Measurements from ENCODE around the gene KRTAP9-7.

The KRTAP9-7 gene

GRCh38 chr17:41271858-41272257 is 3.6 kb upstream of the KRTAP9-7 start:
- H3K27ac ChIP-seq, result no peak overlapping the region
- no peak for TF ChIP-seq Cebpa-rat (IDR thresholded peaks at IDR 0.05)
- no peaks in the 10 kb centered on the region for H3K4me1 ChIP-seq
- no peaks in the 10 kb centered on the region for H3K9me3 ChIP-seq
- no peaks in the 10 kb centered on the region for H3K27me3 ChIP-seq
- H4K20me1 ChIP-seq, result no peaks in the 10 kb centered on the region
- H3K9ac ChIP-seq, result no peak overlapping the region
- no peaks in the 10 kb centered on the region for H3K36me3 ChIP-seq
- H3K4me2 ChIP-seq, result no peak overlapping the region
- no peak overlapping the region for H3K4me3 ChIP-seq

- no peak overlapping the region for H3K4me2 ChIP-seq
- no peak overlapping the region for H3K4me3 ChIP-seq
- TF ChIP-seq Cebpa-rat (IDR thresholded peaks at IDR 0.05), result no peak
- H3K9ac ChIP-seq, result no peak overlapping the region
- no peaks in the 10 kb centered on the region for H3K4me1 ChIP-seq
- no peaks in the 10 kb centered on the region for H3K9me3 ChIP-seq
- H4K20me1 ChIP-seq, result no peaks in the 10 kb centered on the region
- H3K27me3 ChIP-seq, result no peaks in the 10 kb centered on the region
- no peaks in the 10 kb centered on the region for H3K36me3 ChIP-seq
- H3K27ac ChIP-seq, result no peak overlapping the region
These were observed 2.9 kb downstream of the KRTAP9-7 start for GRCh38 chr17:41278176-41278955.

GRCh38 chr17:41284043-41284442 is 8.5 kb downstream of the KRTAP9-7 start:
- H3K4me1 ChIP-seq, result no peaks in the 10 kb centered on the region
- H3K27me3 ChIP-seq, result no peaks in the 10 kb centered on the region
- no peaks in the 10 kb centered on the region for H3K36me3 ChIP-seq
- no peak overlapping the region for H3K4me2 ChIP-seq
- no peak overlapping the region for H3K9ac ChIP-seq
- no peak overlapping the region for H3K27ac ChIP-seq
- H3K4me3 ChIP-seq, result no peak overlapping the region
- H3K9me3 ChIP-seq, result no peaks in the 10 kb centered on the region
- H4K20me1 ChIP-seq, result no peaks in the 10 kb centered on the region
- no peak for TF ChIP-seq Cebpa-rat (IDR thresholded peaks at IDR 0.05)

- no peak overlapping the region for H3K27ac ChIP-seq
- no peak overlapping the region for H3K4me2 ChIP-seq
- no peaks in the 10 kb centered on the region for H3K36me3 ChIP-seq
These were observed 9.0 kb downstream of the KRTAP9-7 start for GRCh38 chr17:41284546-41284945.

GRCh38 chr17:41287050-41287449 is 11.6 kb downstream of the KRTAP9-7 start:
- Histone ChIP-seq H3K9me3 (no peaks in the 10 kb centered on the region), H3K27me3 (no peaks in the 10 kb centered on the region), H3K27ac (no peak overlapping the region), H3K4me1 (no peaks in the 10 kb centered on the region), H3K9ac (no peak overlapping the region), H3K36me3 (no peaks in the 10 kb centered on the region), H3K4me2 (no peak overlapping the region), H4K20me1 (no peaks in the 10 kb centered on the region), H3K4me3 (no peak overlapping the region)
- no peak for TF ChIP-seq Cebpa-rat (IDR thresholded peaks at IDR 0.05)

More at GRCh38 chr17:41284546-41284945, 9.0 kb downstream of the KRTAP9-7 start:
- Histone ChIP-seq H3K9ac (no peak overlapping the region), H3K4me3 (no peak overlapping the region), H3K4me1 (no peaks in the 10 kb centered on the region), H4K20me1 (no peaks in the 10 kb centered on the region), H3K9me3 (no peaks in the 10 kb centered on the region), H3K27me3 (no peaks in the 10 kb centered on the region)
- TF ChIP-seq Cebpa-rat (IDR thresholded peaks at IDR 0.05), result no peak

- Histone ChIP-seq H4K20me1 (no peaks in the 10 kb centered on the region), H3K27ac (no peak overlapping the region), H3K36me3 (no peaks in the 10 kb centered on the region), H3K4me1 (no peaks in the 10 kb centered on the region), H3K4me3 (no peak overlapping the region), H3K9ac (no peak overlapping the region), H3K4me2 (no peak overlapping the region), H3K9me3 (peaks cover 2% of the 10 kb centered on the region; the same call in 1 of the 2 replicates), H3K27me3 (no peaks in the 10 kb centered on the region)
- TF ChIP-seq Cebpa-rat (IDR thresholded peaks at IDR 0.05), result no peak
These were observed 18.5 kb downstream of the KRTAP9-7 start for GRCh38 chr17:41294016-41294415.

GRCh38 chr17:41296846-41297245 is 21.3 kb downstream of the KRTAP9-7 start:
- Histone ChIP-seq H3K9ac (no peak overlapping the region), H4K20me1 (no peaks in the 10 kb centered on the region), H3K27me3 (no peaks in the 10 kb centered on the region), H3K4me1 (no peaks in the 10 kb centered on the region), H3K27ac (no peak overlapping the region), H3K36me3 (no peaks in the 10 kb centered on the region), H3K4me3 (no peak overlapping the region), H3K4me2 (no peak overlapping the region), H3K9me3 (peaks cover 2% of the 10 kb centered on the region; the same call in 1 of the 2 replicates)
- no peak for TF ChIP-seq Cebpa-rat (IDR thresholded peaks at IDR 0.05)

GRCh38 chr17:41298458-41299135 is 23.1 kb downstream of the KRTAP9-7 start:
- Histone ChIP-seq H3K27me3 (no peaks in the 10 kb centered on the region), H3K27ac (no peak overlapping the region), H3K9me3 (no peaks in the 10 kb centered on the region; the same call in 1 of the 2 replicates), H3K36me3 (no peaks in the 10 kb centered on the region), H4K20me1 (no peaks in the 10 kb centered on the region), H3K9ac (no peak overlapping the region), H3K4me2 (no peak overlapping the region), H3K4me1 (no peaks in the 10 kb centered on the region), H3K4me3 (no peak overlapping the region)
- TF ChIP-seq Cebpa-rat (IDR thresholded peaks at IDR 0.05), result no peak

GRCh38 chr17:41301204-41301790 is 25.8 kb downstream of the KRTAP9-7 start:
- Histone ChIP-seq H3K4me3 (no peak overlapping the region), H3K36me3 (no peaks in the 10 kb centered on the region), H3K4me2 (no peak overlapping the region), H4K20me1 (no peaks in the 10 kb centered on the region), H3K4me1 (no peaks in the 10 kb centered on the region), H3K27me3 (no peaks in the 10 kb centered on the region), H3K9me3 (no peaks in the 10 kb centered on the region), H3K27ac (no peak overlapping the region), H3K9ac (no peak overlapping the region)
- TF ChIP-seq Cebpa-rat (IDR thresholded peaks at IDR 0.05), result no peak
